Esophagus muscularis mucosa (tissue), 4 donors: ENCODE measurements around the gene DOCK10. TPM values are rescaled to one million over a fixed set of nuclear protein-coding genes. Genes with fewer than 3 reads are reported as not detected.

Experiments used
- DNase-seq: peaks from one replicate; pipeline ENCODE4 v3.0.0-alpha.2; 2017; ENCODE audit errors: extremely low spot score
- H3K27ac ChIP-seq, 4 donors: fragments of 200-600 bp; sonication (generic); replicated peaks in 1 of 4; 1 replicate in 3 of 4; 2 replicates in 1 of 4; pipeline ENCODE4 v1.5.1; 2016 to 2019; ENCODE audit warnings: mild to moderate bottlenecking in 1 of 4
- H3K27me3 ChIP-seq, 4 donors: fragments of 200-600 bp; sonication (generic); one replicate each; pipeline versions ENCODE4 v1.5.1 to v1.6.0; 2016 to 2019
- H3K36me3 ChIP-seq, 4 donors: fragments of 200-600 bp; sonication (generic); one replicate each; pipeline ENCODE4 v1.5.1; 2016 to 2019
- H3K4me1 ChIP-seq, 4 donors: fragments of 200-600 bp; sonication (generic); one replicate each; pipeline ENCODE4 v1.5.1; 2016 to 2019
- H3K4me3 ChIP-seq, 4 donors: fragments of 200-600 bp; sonication (generic); 1 replicate in 2 of 4; 2 replicates in 2 of 4; pipeline ENCODE4 v1.5.1; 2016 to 2019; ENCODE audit warnings: mild to moderate bottlenecking in 4 of 4, moderate library complexity in 1 of 4
- H3K9me3 ChIP-seq, 4 donors: fragments of 200-600 bp; sonication (generic); 1 replicate in 3 of 4; 2 replicates in 1 of 4; pipeline ENCODE4 v1.5.1; 2016 to 2019
- CTCF ChIP-seq, 3 experiments: fragments of 200-600 bp in 2 of 3; fragments of 450-650 bp in 1 of 3; sonication (generic) in 2 of 3; IDR thresholded peaks; one replicate each; pipeline ENCODE4 v1.5.1; 2017 to 2019; ENCODE audit warnings: antibody characterized with exemption in 3 of 3, mild to moderate bottlenecking in 2 of 3, moderate library complexity in 1 of 3
- EP300 ChIP-seq: sonication (generic); formaldehyde crosslinking; IDR thresholded peaks from one replicate; pipeline ENCODE4 v1.6.1; 2017; ENCODE audit warnings: antibody characterized with exemption
- POLR2A ChIP-seq: fragments of 450-650 bp; IDR thresholded peaks from one replicate; pipeline ENCODE4 v1.6.1; 2017; ENCODE audit warnings: antibody characterized with exemption, moderate library complexity, mild to moderate bottlenecking, low read depth
- POLR2AphosphoS5 ChIP-seq, 2 donors: sonication (generic); formaldehyde crosslinking; IDR thresholded peaks; one replicate each; pipeline ENCODE4 v1.6.1; 2017; ENCODE audit warnings: antibody characterized with exemption in 2 of 2
- WGBS: methylation state at CpG from one replicate; pipeline ENCODE4 v1.1.5; 2018; 5-methylcytosine and 5-hydroxymethylcytosine counted together
- intact Hi-C: fragments of 100-400 bp; cut with DNase I; formaldehyde crosslinking; loops from one replicate; pipeline ENCODE4 v1.15.1; 2023
- total RNA-seq, 4 donors: library from RNA; depleted of rRNA; stranded (reverse); fragments of >200 nt; gene quantifications; one replicate each; pipeline versions ENCODE4 v1.1.0 to v1.2.1, GENCODE V29; 2016

The DOCK10 gene
- total RNA-seq, 4 donors from 2014 or later, result 1.9 to 11.6 (median 6.3) TPM

DNA sequence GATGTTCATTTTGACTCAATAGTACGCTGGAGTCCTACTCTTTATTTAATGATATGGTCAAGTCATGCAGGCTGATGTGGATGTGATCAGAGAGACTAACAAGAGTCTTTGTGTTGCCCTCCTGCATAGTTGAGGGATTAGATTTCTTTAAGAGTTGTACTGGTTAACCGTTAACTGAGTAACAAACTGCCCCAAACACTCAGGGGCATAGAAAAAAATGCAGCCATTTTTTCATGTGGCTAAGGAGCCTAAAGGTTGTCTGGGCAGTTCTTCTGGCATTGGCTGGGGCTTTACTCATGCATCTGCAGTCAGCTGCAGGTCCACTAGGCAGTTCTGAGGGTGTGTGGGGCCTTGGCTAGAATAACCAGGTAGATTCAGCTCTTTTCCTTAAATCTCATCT is 32.5 kb downstream of the DOCK10 start:
- 93% methylated on average over 2 of the region's 2 CpGs for WGBS
- no peak for DNase-seq

GRCh38 chr2:225008935-225009334 is 33.3 kb downstream of the DOCK10 start:
- no peaks in the 10 kb centered on the region for H3K4me1 ChIP-seq
- 70% methylated on average over 5 of the region's 5 CpGs for WGBS
- H3K9me3 ChIP-seq, result no peaks in the 10 kb centered on the region
- no peak overlapping the region for H3K27ac ChIP-seq
- no peak for TF ChIP-seq POLR2A
- no peak for TF ChIP-seq CTCF (IDR thresholded peaks at IDR 0.05)
- TF ChIP-seq EP300, result no peak
- TF ChIP-seq POLR2AphosphoS5 (IDR thresholded peaks at IDR 0.05), result no peak
- DNase-seq, result no peak
- no peaks in the 10 kb centered on the region for H3K36me3 ChIP-seq
- intact Hi-C loops, result no loop called here
- H3K4me3 ChIP-seq, result no peak overlapping the region
- H3K27me3 ChIP-seq, result no peaks in the 10 kb centered on the region

More for the DNA sequence above, 32.5 kb downstream of the DOCK10 start:
- intact Hi-C loops, result no loop called here
- TF ChIP-seq EP300 (no peak), POLR2AphosphoS5 (IDR thresholded peaks at IDR 0.05) (no peak)
- H3K4me3 ChIP-seq, result no peak overlapping the region
- H3K9me3 ChIP-seq, result no peaks in the 10 kb centered on the region
- no peaks in the 10 kb centered on the region for H3K36me3 ChIP-seq
- H3K27me3 ChIP-seq, result no peaks in the 10 kb centered on the region
- no peak overlapping the region for H3K27ac ChIP-seq
- H3K4me1 ChIP-seq, result no peaks in the 10 kb centered on the region

DNA sequence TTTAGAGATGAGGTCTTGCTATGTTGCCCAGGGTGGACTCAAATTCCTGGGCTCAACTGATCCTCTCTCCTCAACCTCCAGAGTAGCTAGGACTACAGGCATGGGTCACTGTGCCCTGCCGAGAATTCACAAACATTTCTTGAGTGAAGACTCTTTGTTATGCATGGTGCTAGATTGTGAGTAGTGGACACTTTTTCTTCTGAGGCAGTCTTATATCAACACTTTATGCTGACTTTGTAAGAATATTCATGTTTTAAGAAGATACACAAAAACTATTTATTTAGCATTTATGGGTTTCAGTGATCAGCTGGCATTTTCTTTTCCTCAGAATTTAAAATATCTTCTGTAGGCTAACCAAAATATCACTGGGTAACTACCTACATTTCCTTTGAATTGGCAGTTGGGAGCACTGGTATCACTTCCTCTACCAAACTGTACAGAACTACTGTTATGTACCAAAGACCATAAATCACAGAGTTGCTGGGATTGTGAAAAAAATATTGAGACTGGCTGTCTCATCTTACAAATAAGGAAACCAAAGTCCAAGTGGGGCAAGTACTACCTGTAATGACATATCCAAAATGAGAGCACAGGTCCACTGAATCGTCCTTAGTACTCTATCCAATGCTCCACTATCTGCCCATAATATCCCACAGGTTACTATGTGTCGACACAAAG is 34.0 kb downstream of the DOCK10 start:
- H3K27ac ChIP-seq, result no peak overlapping the region
- no peaks in the 10 kb centered on the region for H3K27me3 ChIP-seq
- no peak for DNase-seq
- H3K4me3 ChIP-seq, result no peak overlapping the region
- H3K9me3 ChIP-seq, result no peaks in the 10 kb centered on the region
- intact Hi-C loops, result no loop called here
- H3K4me1 ChIP-seq, result no peaks in the 10 kb centered on the region
- TF ChIP-seq EP300 (no peak), POLR2AphosphoS5 (IDR thresholded peaks at IDR 0.05) (no peak), POLR2A (no peak), CTCF (IDR thresholded peaks at IDR 0.05) (no peak)
- H3K36me3 ChIP-seq, result no peaks in the 10 kb centered on the region
- 72% methylated on average over 3 of the region's 3 CpGs for WGBS

- no peak for DNase-seq
- no peak for TF ChIP-seq CTCF (IDR thresholded peaks at IDR 0.05)
- no peak for TF ChIP-seq POLR2AphosphoS5 (IDR thresholded peaks at IDR 0.05)
- no peak for TF ChIP-seq EP300
- no peak for TF ChIP-seq POLR2A
- Histone ChIP-seq H3K27ac (no peak overlapping the region), H3K4me3 (no peak overlapping the region), H3K36me3 (no peaks in the 10 kb centered on the region), H3K4me1 (peaks cover 0 to 3% (median 0%) of the 10 kb centered on the region in 4 donors), H3K27me3 (no peaks in the 10 kb centered on the region), H3K9me3 (no peaks in the 10 kb centered on the region)
- 53% methylated on average over 2 of the region's 2 CpGs for WGBS
- intact Hi-C loops, result no loop called here
Observed at GRCh38 chr2:225006730-225007129, 35.5 kb downstream of the DOCK10 start.

DNA sequence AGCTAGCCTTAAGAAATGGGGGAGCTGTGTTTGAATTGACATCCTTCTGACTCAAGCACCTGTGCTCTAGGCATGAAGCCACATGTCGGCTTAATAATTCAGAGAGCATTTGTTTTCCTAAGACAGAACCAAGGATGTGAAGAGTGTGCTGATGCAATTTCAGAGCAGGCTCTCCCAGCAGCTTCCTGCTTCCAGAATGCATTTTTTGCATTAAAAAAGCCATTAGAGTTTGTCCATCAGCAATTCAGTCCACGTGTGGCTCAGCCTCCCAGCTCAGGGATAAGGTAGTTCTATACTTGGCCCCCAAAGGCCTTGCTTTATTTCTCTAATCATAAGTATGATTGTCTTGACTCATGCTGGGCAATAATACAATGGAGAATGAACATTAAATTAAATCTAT is 37.7 kb downstream of the DOCK10 start:
- Histone ChIP-seq H3K27me3 (no peaks in the 10 kb centered on the region), H3K4me3 (no peak overlapping the region), H3K4me1 (peaks cover 0 to 3% (median 0%) of the 10 kb centered on the region in 4 donors), H3K9me3 (no peaks in the 10 kb centered on the region), H3K36me3 (no peaks in the 10 kb centered on the region), H3K27ac (no peak overlapping the region)
- no peak for TF ChIP-seq POLR2AphosphoS5 (IDR thresholded peaks at IDR 0.05)
- no peak for TF ChIP-seq CTCF (IDR thresholded peaks at IDR 0.05)
- TF ChIP-seq EP300, result no peak
- no peak for TF ChIP-seq POLR2A
- no peak for DNase-seq
- 68% methylated on average over 2 of the region's 2 CpGs for WGBS
- intact Hi-C loops, result no loop called here
